Calu3 (cell line): ENCODE measurements around the gene NABP1. TPM values are rescaled to one million over a fixed set of nuclear protein-coding genes. Genes with fewer than 3 reads are reported as not detected.

Source experiments
- BruUV-seq: library from RNA; stranded (reverse); fragments of 400-500 nt; replicated peaks from 2 replicates; lab custom pipeline; 2021; lab: Mats Ljungman, UMichigan
- CTCF ChIA-PET: fragments of 300-600 bp; sonication (Branson Sonifier 250); formaldehyde crosslinking; loops from one replicate; lab custom pipeline; 2022; ENCODE audit warnings: antibody characterized with exemption; lab: Charles Lee
- DNase-seq: peaks from one replicate; pipeline ENCODE4 v3.0.0; 2022
- H3K27ac Mint-ChIP-seq: one replicate; pipeline ENCODE4 v1.8.0; 2022; ENCODE audit warnings: mixed read lengths; ENCODE audit not compliant: unreplicated experiment
- H3K27me3 Mint-ChIP-seq: one replicate; pipeline ENCODE4 v1.8.0; 2022; ENCODE audit warnings: mixed read lengths; ENCODE audit not compliant: unreplicated experiment
- H3K36me3 Mint-ChIP-seq: one replicate; pipeline ENCODE4 v1.8.0; 2022; ENCODE audit warnings: mild to moderate bottlenecking, moderate library complexity, mixed read lengths; ENCODE audit not compliant: insufficient read depth, unreplicated experiment
- H3K4me1 Mint-ChIP-seq: one replicate; pipeline ENCODE4 v1.8.0; 2022; ENCODE audit warnings: mild to moderate bottlenecking, low read depth, mixed read lengths; ENCODE audit not compliant: unreplicated experiment
- H3K4me3 Mint-ChIP-seq: one replicate; pipeline ENCODE4 v1.8.0; 2022; ENCODE audit warnings: mild to moderate bottlenecking, low read depth, moderate library complexity, mixed read lengths; ENCODE audit not compliant: unreplicated experiment
- H3K9me3 Mint-ChIP-seq: one replicate; pipeline ENCODE4 v1.8.0; 2022; ENCODE audit warnings: low read depth, mixed read lengths; ENCODE audit not compliant: unreplicated experiment
- intact Hi-C: fragments of 100-400 bp; cut with micrococcal nuclease; formaldehyde crosslinking; loops from one replicate; pipeline ENCODE4 v1.10.0; 2022; ENCODE audit not compliant: unreplicated experiment
- total RNA-seq: library from RNA; stranded (reverse); gene quantifications from 2 replicates; pipeline ENCODE4 v1.2.3, GENCODE V29; 2022
- TF ChIP-seq, protein P1 (sequence below): fragments of 200-600 bp; IDR thresholded peaks from one replicate; pipeline ENCODE4 v1.8.0; 2022; ENCODE audit warnings: antibody characterized with exemption; ENCODE audit not compliant: unreplicated experiment

The NABP1 gene
- total RNA-seq, 1 experiment from 2014 or later, result 71.8 TPM

- intact Hi-C loops, result no loop called here
- Mint-ChIP-seq H3K27ac (no peak overlapping the region), H3K36me3 (no peaks in the 10 kb centered on the region), H3K9me3 (peaks cover 3% of the 10 kb centered on the region), H3K4me3 (no peak overlapping the region), H3K4me1 (no peaks in the 10 kb centered on the region), H3K27me3 (no peaks in the 10 kb centered on the region)
- TF ChIP-seq, protein P1, sequence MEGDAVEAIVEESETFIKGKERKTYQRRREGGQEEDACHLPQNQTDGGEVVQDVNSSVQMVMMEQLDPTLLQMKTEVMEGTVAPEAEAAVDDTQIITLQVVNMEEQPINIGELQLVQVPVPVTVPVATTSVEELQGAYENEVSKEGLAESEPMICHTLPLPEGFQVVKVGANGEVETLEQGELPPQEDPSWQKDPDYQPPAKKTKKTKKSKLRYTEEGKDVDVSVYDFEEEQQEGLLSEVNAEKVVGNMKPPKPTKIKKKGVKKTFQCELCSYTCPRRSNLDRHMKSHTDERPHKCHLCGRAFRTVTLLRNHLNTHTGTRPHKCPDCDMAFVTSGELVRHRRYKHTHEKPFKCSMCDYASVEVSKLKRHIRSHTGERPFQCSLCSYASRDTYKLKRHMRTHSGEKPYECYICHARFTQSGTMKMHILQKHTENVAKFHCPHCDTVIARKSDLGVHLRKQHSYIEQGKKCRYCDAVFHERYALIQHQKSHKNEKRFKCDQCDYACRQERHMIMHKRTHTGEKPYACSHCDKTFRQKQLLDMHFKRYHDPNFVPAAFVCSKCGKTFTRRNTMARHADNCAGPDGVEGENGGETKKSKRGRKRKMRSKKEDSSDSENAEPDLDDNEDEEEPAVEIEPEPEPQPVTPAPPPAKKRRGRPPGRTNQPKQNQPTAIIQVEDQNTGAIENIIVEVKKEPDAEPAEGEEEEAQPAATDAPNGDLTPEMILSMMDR, result no peak
- BruUV-seq, result no TSS peak
- no peak for DNase-seq
- CTCF ChIA-PET, result interaction anchor here (1.4 kb wide), 1 partner anchor 23 kb away, joined by 3 read pairs; no protein-coding TSS in a partner anchor
These were observed 32.5 kb downstream of the NABP1 start for GRCh38 chr2:191710411-191710900.

DNA sequence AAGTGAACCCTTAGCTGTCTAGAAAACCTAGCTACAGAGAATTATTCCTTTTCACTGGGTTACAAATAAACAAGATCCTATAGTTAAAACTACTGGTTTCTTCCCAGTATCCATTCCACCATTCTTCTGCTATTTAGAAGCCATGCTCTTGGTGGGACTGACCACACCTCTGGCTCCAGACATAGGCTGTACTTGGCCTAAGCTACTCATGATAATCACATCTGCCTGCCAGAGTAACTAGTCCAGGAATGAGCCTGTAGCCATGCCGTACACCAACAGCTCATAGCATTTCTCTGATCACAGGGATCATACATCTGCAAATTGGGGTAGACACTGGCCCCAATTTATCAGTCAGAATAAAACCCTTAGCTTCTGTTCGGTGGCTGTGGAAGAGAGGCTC, 33.7 kb downstream of the NABP1 start:
- Mint-ChIP-seq H3K4me1 (no peaks in the 10 kb centered on the region), H3K27me3 (no peaks in the 10 kb centered on the region), H3K27ac (no peak overlapping the region), H3K36me3 (no peaks in the 10 kb centered on the region), H3K4me3 (no peak overlapping the region), H3K9me3 (peaks cover 3% of the 10 kb centered on the region)
- no peak for DNase-seq
- BruUV-seq, result no TSS peak
- TF ChIP-seq, protein P1, result no peak
- intact Hi-C loops, result no loop called here
- CTCF ChIA-PET, result interaction anchor here (1.4 kb wide), 1 partner anchor 22 kb away, joined by 3 read pairs; no protein-coding TSS in a partner anchor

GRCh38 chr2:191713837-191714236, 35.9 kb downstream of the NABP1 start:
- intact Hi-C loops, result no loop called here

DNA sequence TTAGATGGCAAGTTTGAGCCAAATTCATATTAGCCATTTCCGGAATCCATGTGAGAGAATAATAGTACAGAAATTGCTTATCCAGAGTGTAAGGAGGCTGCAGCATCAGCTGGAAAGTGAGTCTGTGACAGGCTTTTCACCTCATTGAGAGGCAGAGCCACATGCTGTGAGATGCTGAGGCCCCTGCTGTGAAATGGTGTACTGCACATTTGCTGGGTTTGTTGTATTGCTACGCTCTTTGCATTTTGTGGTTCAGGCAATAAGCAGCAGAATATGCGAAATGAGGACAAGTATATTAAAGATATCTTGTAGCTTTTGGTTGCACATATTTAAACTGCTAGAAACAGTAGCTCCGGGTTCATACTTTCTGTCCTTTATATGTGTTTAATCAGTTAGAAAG, 37.0 kb downstream of the NABP1 start:
- TF ChIP-seq, protein P1, result no peak
- DNase-seq, result no peak
- intact Hi-C loops, result no loop called here

More at GRCh38 chr2:191713837-191714236, 35.9 kb downstream of the NABP1 start:
- no peaks in the 10 kb centered on the region for H3K36me3 Mint-ChIP-seq
- CTCF ChIA-PET, result no interaction called here
- TF ChIP-seq, protein P1, result peak; percentile 46
- H3K4me1 Mint-ChIP-seq, result no peaks in the 10 kb centered on the region
- no peaks in the 10 kb centered on the region for H3K27me3 Mint-ChIP-seq
- no peak overlapping the region for H3K27ac Mint-ChIP-seq
- no peak overlapping the region for H3K4me3 Mint-ChIP-seq
- DNase-seq, result peak; percentile 48
- no TSS peak for BruUV-seq
- H3K9me3 Mint-ChIP-seq, result peaks cover 3% of the 10 kb centered on the region

More for the DNA sequence above, 37.0 kb downstream of the NABP1 start:
- H3K4me3 Mint-ChIP-seq, result no peak overlapping the region
- H3K27me3 Mint-ChIP-seq, result no peaks in the 10 kb centered on the region
- H3K36me3 Mint-ChIP-seq, result no peaks in the 10 kb centered on the region
- no TSS peak for BruUV-seq
- CTCF ChIA-PET, result interaction anchor here (0.6 kb wide), 1 partner anchor 296 kb away, joined by 3 read pairs; no protein-coding TSS in a partner anchor
- H3K4me1 Mint-ChIP-seq, result no peaks in the 10 kb centered on the region
- no peak overlapping the region for H3K27ac Mint-ChIP-seq
- H3K9me3 Mint-ChIP-seq, result peaks cover under 1% of the 10 kb centered on the region
